Renal cortical epithelial cell (primary cell): Measurements from ENCODE around the gene TRPC4AP. TPM values are rescaled to one million over a fixed set of nuclear protein-coding genes. Genes with fewer than 3 reads are reported as not detected.

ENCODE experiments used
- DNase-seq: peaks from one replicate; pipeline ENCODE4 v3.0.0-alpha.2; 2011; ENCODE audit warnings: low read depth
- total RNA-seq: library from RNA; depleted of rRNA; stranded (reverse); fragments of >200 nt; gene quantifications from 2 replicates; pipeline ENCODE4 v1.2.3, GENCODE V29; 2014

Gene TRPC4AP
- total RNA-seq, 1 donor from 2014 or later = 93.3 TPM

- DNase-seq = no peak
These were observed 105.1 kb downstream of the TRPC4AP start for GRCh38 chr20:34987288-34988190.

GRCh38 chr20:34986311-34987287, 106.0 kb downstream of the TRPC4AP start:
- no peak for DNase-seq

- DNase-seq = no peak
These were observed 106.9 kb downstream of the TRPC4AP start for GRCh38 chr20:34985461-34986310.

DNA sequence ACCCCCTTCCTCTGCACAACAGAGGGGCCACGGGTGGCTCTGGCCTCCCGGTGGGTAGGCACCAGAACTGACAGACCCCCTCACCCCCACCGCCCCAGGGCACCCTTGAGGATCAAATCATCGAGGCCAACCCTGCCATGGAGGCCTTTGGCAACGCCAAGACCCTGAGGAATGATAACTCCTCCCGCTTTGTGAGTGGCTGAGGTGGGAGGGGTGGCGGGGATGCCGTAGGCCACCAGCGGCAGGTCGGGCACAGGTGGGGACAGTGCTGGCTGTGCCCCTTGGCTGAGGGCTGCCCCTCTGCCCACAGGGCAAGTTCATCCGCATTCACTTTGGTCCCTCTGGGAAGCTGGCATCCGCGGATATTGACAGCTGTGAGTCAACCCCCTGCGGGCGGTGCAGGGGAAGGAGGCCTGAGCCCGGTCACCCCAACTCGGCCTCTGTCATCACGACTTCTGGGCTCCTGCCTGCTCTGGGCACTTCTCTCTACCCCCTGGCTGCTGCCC, 107.8 kb downstream of the TRPC4AP start:
- no peak for DNase-seq

- DNase-seq = no peak
These were observed 108.4 kb downstream of the TRPC4AP start for GRCh38 chr20:34983995-34984735.

GRCh38 chr20:34983089-34983820, 109.4 kb downstream of the TRPC4AP start:
- no peak for DNase-seq

DNA sequence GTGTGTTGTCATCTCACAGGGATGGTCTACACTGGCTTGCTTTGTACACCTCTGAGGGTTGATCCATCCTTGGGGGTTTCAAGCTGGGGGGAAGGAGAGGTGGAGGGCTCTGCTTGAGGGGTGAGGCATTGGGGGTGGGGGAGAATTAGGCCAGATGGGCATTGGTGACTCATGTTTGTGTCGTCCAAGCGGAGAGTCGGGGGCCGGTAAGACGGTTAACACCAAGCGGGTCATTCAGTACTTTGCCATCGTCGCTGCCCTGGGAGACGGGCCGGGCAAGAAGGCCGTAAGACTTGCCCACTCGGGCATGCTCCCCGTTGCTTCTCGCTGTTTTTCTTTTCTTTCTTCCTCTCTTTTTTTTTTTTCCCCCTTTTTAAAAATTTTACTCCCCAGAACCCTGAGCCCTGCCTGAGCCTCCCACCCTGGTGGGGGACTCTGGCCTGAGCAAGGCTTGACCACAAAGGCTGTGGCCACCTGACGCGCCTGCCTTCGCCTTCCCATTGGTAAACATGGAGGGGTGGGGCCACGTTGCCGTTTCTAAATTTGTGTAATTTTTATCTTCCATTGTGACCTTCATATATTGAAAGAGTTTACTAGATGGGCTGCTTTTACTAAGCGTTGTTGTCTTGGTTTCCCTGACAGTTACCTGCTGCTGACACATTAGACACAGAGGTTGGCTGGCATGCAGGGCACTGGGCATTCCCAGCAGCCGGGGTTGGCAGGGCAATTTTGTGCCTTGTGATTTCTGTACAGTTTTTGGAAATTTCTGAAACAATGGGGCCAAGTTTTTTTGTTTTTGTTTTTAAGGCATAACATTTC, 110.1 kb downstream of the TRPC4AP start:
- DNase-seq = no peak

DNA sequence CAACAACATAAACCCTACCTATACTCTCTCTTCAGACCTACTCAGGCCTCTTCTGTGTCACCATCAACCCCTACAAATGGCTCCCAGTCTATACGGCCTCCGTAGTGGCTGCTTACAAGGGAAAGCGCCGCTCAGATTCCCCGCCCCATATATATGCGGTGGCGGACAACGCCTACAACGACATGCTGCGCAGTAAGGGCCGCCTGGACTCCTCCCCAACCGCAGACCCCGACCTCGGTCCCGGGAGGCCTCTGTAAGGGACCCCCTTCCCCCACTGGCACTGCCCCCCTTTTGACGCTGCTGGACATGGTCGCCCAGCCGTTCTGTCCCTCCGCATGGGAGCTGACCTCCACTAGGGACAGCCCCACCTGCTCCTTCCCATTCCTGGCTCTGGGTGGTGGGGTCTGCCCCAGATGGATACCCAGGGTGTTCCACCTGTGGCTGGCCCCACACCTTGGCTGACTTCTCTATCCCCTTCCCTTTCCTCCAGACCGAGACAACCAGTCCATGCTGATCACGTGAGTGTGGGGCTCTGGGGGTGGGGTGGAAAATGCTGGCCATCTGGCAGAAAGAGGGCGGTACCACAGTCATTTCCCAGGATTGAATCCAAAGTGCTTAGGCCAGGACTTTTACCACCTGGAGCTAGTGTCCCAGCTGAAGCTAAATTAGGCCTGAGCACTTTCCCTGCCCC, 111.9 kb downstream of the TRPC4AP start:
- no peak for DNase-seq

GRCh38 chr20:34979366-34980153, 113.0 kb downstream of the TRPC4AP start:
- DNase-seq = no peak

- DNase-seq = no peak
These were observed 114.4 kb downstream of the TRPC4AP start for GRCh38 chr20:34978092-34978744.

DNA sequence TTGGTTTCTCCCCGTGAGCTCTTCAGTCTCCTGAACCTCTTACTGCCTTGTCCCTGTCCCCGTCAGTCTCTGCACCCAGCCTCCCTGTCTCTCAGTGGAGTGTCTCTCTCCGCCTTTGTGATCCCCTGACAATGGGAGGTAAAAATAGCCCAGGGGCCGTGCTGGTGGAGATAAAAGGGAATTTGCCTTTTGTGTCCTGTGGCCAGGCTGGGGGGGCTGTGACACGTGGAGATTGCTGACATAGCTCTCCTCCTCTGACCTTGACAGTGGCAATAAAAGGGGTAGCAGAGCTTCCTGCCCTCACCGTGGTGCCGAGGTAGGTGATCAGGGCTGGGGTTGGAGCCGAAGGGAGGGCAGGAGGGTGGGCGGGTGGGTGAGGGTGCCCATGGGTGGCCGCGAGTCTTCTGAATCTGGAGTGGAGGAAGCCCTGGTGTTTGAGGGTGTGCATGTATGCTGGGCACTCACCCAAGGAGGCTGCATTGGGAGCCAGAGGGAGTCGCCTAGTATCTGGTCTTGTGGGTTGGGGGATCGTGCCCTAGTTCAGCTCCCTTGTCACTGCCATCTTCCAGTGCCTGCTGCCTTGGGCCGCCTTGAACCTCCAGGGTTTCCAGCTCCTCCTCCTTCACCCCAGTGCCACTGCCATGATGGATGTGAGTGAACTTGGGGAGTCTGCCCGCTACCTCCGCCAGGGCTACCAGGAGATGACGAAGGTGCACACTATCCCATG, 115.1 kb downstream of the TRPC4AP start:
- no peak for DNase-seq

- DNase-seq = no peak
These were observed 116.3 kb downstream of the TRPC4AP start for GRCh38 chr20:34976286-34976685.

GRCh38 chr20:34974246-34974645, 118.4 kb downstream of the TRPC4AP start:
- DNase-seq = no peak

- DNase-seq = no peak
These were observed 120.9 kb downstream of the TRPC4AP start for GRCh38 chr20:34971561-34972235.

GRCh38 chr20:34970846-34971560, 121.6 kb downstream of the TRPC4AP start:
- no peak for DNase-seq
